GM23338 (cell line): ENCODE results near the gene TAF13. TPM values are rescaled to one million over a fixed set of nuclear protein-coding genes. Genes with fewer than 3 reads are reported as not detected.

Experiments used
- ATAC-seq: fragments of 200-7000 bp; cut with Tn5 transposase; 3 replicates; pipeline ENCODE4 v1.9.1; 2020
- DNase-seq: peaks from one replicate; pipeline ENCODE4 v3.0.0-alpha.2; 2015; ENCODE audit warnings: low spot score
- H2AFZ ChIP-seq: fragments of 200-600 bp; sonication (generic); 2 replicates; pipeline ENCODE4 v1.8.0; 2016; ENCODE audit warnings: antibody characterized with exemption, mild to moderate bottlenecking, moderate library complexity
- H3F3A ChIP-seq: fragments of 200-600 bp; sonication (generic); replicated peaks from 2 replicates; pipeline ENCODE4 v1.8.0; 2017; ENCODE audit warnings: antibody characterized with exemption, mixed run types, low read depth
- H3K27ac ChIP-seq: fragments of 200-600 bp; sonication (generic); 2 replicates; pipeline ENCODE4 v1.6.1; 2016; ENCODE audit warnings: low read depth
- H3K27me3 ChIP-seq: fragments of 200-600 bp; sonication (generic); 2 replicates; pipeline ENCODE4 v1.8.0; 2016; ENCODE audit warnings: mild to moderate bottlenecking, mixed run types, moderate library complexity; ENCODE audit not compliant: insufficient read depth
- H3K36me3 ChIP-seq: fragments of 200-600 bp; sonication (generic); 2 replicates; pipeline ENCODE4 v1.8.0; 2016; ENCODE audit warnings: mild to moderate bottlenecking; ENCODE audit not compliant: insufficient read depth
- H3K4me1 ChIP-seq: fragments of 200-600 bp; sonication (generic); 2 replicates; pipeline ENCODE4 v1.8.0; 2016; ENCODE audit warnings: mild to moderate bottlenecking, moderate library complexity; ENCODE audit not compliant: insufficient read depth
- H3K4me2 ChIP-seq: fragments of 200-600 bp; sonication (generic); 2 replicates; pipeline ENCODE4 v1.7.1; 2017; ENCODE audit warnings: mixed run types
- H3K4me3 ChIP-seq: fragments of 200-600 bp; sonication (generic); 2 replicates; pipeline ENCODE4 v1.6.1; 2016; ENCODE audit warnings: mixed run types
- H3K79me2 ChIP-seq: fragments of 200-600 bp; sonication (generic); replicated peaks from 2 replicates; pipeline ENCODE4 v1.8.0; 2017; ENCODE audit warnings: mild to moderate bottlenecking; ENCODE audit not compliant: insufficient read depth
- H3K9me2 ChIP-seq: fragments of 200-600 bp; sonication (generic); 2 replicates; pipeline ENCODE4 v1.8.0; 2017; ENCODE audit not compliant: insufficient read depth
- H4K20me1 ChIP-seq: fragments of 200-600 bp; sonication (generic); replicated peaks from 2 replicates; pipeline ENCODE4 v1.8.0; 2017; ENCODE audit warnings: mild to moderate bottlenecking; ENCODE audit not compliant: insufficient read depth
- H3K27ac Mint-ChIP-seq: 2 replicates; pipeline ENCODE4 v1.8.0; 2020; ENCODE audit warnings: inconsistent platforms, mild to moderate bottlenecking, moderate library complexity, mixed read lengths
- H3K27me3 Mint-ChIP-seq: 3 replicates; pipeline ENCODE4 v1.8.0; 2022; ENCODE audit warnings: low read depth, mild to moderate bottlenecking, moderate library complexity, mixed read lengths, inconsistent platforms; ENCODE audit not compliant: insufficient read depth, poor library complexity
- H3K36me3 Mint-ChIP-seq: 3 replicates; pipeline ENCODE4 v1.8.0; 2021; ENCODE audit warnings: low read depth, mild to moderate bottlenecking, inconsistent platforms, moderate library complexity, mixed read lengths
- H3K4me1 Mint-ChIP-seq: 3 replicates; pipeline ENCODE4 v1.8.0; 2020; ENCODE audit warnings: mild to moderate bottlenecking, inconsistent platforms, mixed read lengths
- H3K4me3 Mint-ChIP-seq: 3 replicates; pipeline ENCODE4 v1.8.0; 2021; ENCODE audit warnings: moderate library complexity, mild to moderate bottlenecking, inconsistent platforms, mixed read lengths
- H3K9me3 Mint-ChIP-seq: 3 replicates; pipeline ENCODE4 v1.8.0; 2020; ENCODE audit warnings: moderate library complexity, mild to moderate bottlenecking, inconsistent platforms, mixed read lengths
- ETS1 ChIP-seq: IDR thresholded peaks from 2 replicates; pipeline ENCODE4 v1.6.1; 2016; ENCODE audit warnings: antibody characterized with exemption
- EZH2 ChIP-seq: fragments of 200-600 bp; sonication (generic); IDR thresholded peaks from one replicate; pipeline ENCODE4 v1.8.0; 2017; ENCODE audit warnings: antibody characterized with exemption, mild to moderate bottlenecking, low read depth; ENCODE audit not compliant: unreplicated experiment
- JUNB ChIP-seq: IDR thresholded peaks from one replicate; pipeline ENCODE4 v1.6.1; 2016; ENCODE audit warnings: antibody characterized with exemption; ENCODE audit not compliant: unreplicated experiment
- NANOG ChIP-seq: IDR thresholded peaks from 2 replicates; pipeline ENCODE4 v1.6.1; 2016; ENCODE audit warnings: antibody characterized with exemption, borderline replicate concordance
- REST ChIP-seq: IDR thresholded peaks from one replicate; pipeline ENCODE4 v1.6.1; 2018; ENCODE audit warnings: antibody characterized with exemption; ENCODE audit not compliant: unreplicated experiment
- STAT1 ChIP-seq: IDR thresholded peaks from one replicate; pipeline ENCODE4 v1.6.1; 2016; ENCODE audit warnings: antibody characterized with exemption; ENCODE audit not compliant: unreplicated experiment
- ZNF331 ChIP-seq: fragments of 250-450 bp; sonication (Bioruptor Pico); IDR thresholded peaks from 2 replicates; pipeline ENCODE4 v1.5.0; 2020; ENCODE audit warnings: low read depth, mild to moderate bottlenecking, moderate library complexity
- ZNF462 ChIP-seq: fragments of 250-450 bp; sonication (Bioruptor Pico); IDR thresholded peaks from 2 replicates; pipeline ENCODE4 v1.5.0; 2020; ENCODE audit warnings: mild to moderate bottlenecking, moderate library complexity
- polyA plus RNA-seq: library from polyadenylated mRNA; unstranded; fragments of >200 nt; fragmentation: Nextera tagmentation; extraction: Ambion mirVana; gene quantifications from 2 replicates; pipeline ENCODE4 v1.2.1, GENCODE V29; 2016
- total RNA-seq: library from RNA; depleted of rRNA; stranded (reverse); fragments of >200 nt; shearing (Covaris generic); gene quantifications from 2 replicates; pipeline ENCODE4 v1.2.3, GENCODE V29; 2014

The TAF13 gene
- total and polyA plus RNA-seq, 2 experiments from 2014 or later, result 43.7 to 55.8 TPM

- TF ChIP-seq ETS1, result peak; percentile 76
Measured at GRCh38 chr1:109075531-109076490, at the start of gene TAF13 (continued).

- Histone ChIP-seq H3K4me3 (no peak overlapping the region), H3K9me2 (no peaks in the 10 kb centered on the region), H3K36me3 (no peaks in the 10 kb centered on the region), H3K27me3 (peaks cover 10% of the 10 kb centered on the region), H4K20me1 (no peaks in the 10 kb centered on the region), H3K4me2 (no peak overlapping the region), H3K4me1 (no peaks in the 10 kb centered on the region), H3K27ac (no peak overlapping the region), H3K79me2 (no peaks in the 10 kb centered on the region), H3F3A (no peaks in the 10 kb centered on the region), H2AFZ (no peak overlapping the region)
- ATAC-seq (no peak), DNase-seq (no peak)
- Mint-ChIP-seq H3K9me3 (no peaks in the 10 kb centered on the region), H3K36me3 (no peaks in the 10 kb centered on the region), H3K27ac (no peak overlapping the region), H3K4me1 (no peaks in the 10 kb centered on the region), H3K4me3 (no peak overlapping the region), H3K27me3 (peaks cover 3% of the 10 kb centered on the region)
- TF ChIP-seq JUNB (no peak), ZNF462 (CRISPR knock-in tag) (no peak), ZNF331 (CRISPR knock-in tag) (no peak), ETS1 (no peak), NANOG (no peak), STAT1 (no peak), REST (no peak), EZH2 (no peak)
Measured at GRCh38 chr1:109120356-109120755, 44.6 kb upstream of the TAF13 start.
